Skin epidermis (tissue), 12 donors: Measurements from ENCODE around the gene DENND5A.
"Not testable (repeated sequence)": the region's sequence is repeated elsewhere in the genome, so short reads cannot be mapped to it uniquely, and the experiment has no call there.

ENCODE experiments used
- H3K27ac ChIP-seq, 21 experiments: fragments of 200-600 bp; sonication (generic) in 11 of 21; one replicate each; pipeline ENCODE4 v1.5.0; 2020; ENCODE audit warnings: mild to moderate bottlenecking in 3 of 21, inconsistent platforms in 2 of 21, moderate library complexity in 2 of 21
- H3K4me3 ChIP-seq, 7 experiments: fragments of 200-600 bp; sonication (generic) in 2 of 7; one replicate each; pipeline ENCODE4 v1.5.0; 2020; ENCODE audit warnings: inconsistent platforms in 2 of 7, mild to moderate bottlenecking in 2 of 7, moderate library complexity in 1 of 7

Gene DENND5A

DNA sequence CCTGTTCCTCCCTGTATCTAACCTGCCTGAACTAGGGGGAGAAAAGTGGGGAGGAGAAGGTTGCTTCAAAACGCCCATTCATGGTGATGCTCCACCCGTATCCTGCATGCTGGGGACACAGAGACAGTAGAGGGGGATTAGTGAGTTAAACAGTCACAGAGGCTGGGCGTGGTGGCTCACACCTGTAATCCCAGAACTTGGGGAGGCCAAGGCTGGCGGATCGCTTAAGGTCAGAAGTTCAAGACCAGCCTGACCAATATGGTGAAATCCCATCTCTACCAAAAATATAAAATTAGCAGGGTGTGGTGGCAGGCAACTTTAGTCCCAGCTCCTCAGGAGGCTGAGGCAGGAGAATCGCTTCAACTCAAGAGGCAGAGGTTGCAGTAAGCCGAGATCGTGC, 1.8 kb upstream of the DENND5A start:
- Histone ChIP-seq H3K27ac (no peak overlapping the region), H3K4me3 (no peak overlapping the region)

DNA sequence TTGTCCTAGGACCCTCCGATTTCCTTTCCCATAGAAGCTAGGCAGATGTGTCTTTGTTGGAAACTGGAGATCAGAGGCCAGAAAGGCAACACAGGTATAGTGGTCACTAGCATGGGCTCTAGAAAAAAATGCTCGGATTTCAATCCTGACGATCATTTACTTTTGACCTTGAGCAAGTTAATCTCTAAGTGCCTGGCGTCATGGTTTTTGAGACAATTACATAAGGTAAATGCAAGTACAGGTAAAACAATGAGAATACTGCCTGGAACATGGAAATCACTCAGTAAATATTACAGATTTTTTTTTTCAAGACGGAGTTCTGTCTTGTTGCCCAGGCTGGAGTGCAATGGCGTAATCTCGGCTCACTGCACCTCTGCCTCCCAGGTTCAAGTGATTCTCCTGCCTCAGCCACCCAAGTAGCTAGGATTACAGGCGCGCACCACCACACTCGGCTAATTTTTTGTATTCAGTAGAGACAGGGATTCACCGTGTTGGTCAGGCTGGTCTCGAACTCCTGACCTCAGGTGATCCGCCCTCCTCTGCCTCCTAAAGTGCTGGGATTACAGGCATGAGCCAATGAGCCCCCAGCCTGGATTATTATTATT, 1.1 kb upstream of the DENND5A start:
- peak overlapping the region in 1 of 7 experiments; percentile 91 for H3K4me3 ChIP-seq
- peak overlapping the region in 1 of 21 experiments; percentile 95 for H3K27ac ChIP-seq

DNA sequence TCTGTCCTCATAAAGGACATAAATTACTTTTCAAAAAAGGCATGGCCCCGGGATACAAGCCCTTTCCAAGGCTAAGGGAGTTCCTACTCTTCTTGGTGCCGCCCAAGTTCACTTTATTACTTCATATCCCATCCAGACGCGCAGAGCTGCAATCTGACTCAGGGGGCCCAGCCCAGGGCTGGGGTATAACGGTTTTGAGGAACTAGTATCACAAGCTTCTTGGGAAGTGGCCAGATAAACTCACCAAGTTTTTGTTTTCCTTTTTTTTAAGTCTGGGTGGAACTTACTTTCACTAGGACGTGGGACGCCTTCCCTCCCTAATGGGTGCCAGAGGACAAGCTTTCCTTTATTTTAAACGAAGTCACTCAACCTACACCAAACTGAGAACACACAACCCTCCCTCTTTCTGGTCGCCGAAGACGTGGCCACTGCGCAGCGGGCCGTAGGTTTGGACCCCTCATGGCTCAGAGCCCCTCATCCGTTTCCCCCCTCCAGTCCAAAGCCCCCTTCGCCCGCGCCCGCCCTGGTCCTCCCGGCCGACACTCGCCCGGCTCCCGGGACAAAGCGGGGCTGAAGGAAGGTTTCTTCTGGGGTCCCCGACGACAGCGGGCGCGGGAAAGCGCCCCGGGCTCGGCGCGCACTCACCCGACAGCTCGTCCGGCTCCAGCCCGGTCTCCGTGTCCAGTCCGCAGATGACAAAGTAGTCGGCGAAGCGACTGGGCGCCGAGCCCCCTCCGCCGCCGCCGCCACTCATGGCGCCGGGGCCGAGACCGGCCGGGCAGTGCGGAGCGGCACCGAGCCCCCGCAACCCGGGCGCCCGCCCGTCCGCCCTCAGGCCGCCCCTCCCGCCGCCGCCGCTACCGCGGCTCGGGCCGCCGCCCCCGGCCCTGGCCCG, 587 bp downstream of the DENND5A start:
- Histone ChIP-seq H3K27ac (peak overlapping the region; percentile 70 to 98 (median 90)), H3K4me3 (peak overlapping the region; percentile 55 to 92 (median 80))

DNA sequence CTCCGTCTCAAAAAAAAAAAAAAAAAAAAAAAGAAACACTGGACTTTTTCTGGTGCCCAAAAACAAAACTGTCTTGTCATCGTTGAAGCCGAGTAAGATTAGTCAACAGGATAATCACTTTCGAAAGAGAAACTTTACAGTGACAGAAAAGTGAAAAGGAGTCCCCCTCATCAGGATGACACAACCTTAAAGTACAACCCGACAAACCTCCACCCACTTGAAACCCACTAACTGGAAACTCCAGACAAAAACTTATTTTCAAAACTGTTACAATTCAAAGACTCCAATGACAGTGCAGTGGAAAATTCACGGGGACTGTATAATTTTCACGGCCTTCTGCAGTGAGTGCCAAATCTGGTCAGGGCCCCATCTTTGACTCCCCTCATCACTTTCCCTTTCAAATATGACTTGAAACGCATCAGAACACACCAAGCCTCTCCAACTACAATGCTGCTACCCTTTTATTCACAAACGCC, 1.3 kb downstream of the DENND5A start:
- peak overlapping the region; percentile 55 to 92 (median 80) for H3K4me3 ChIP-seq
- H3K27ac ChIP-seq: peak overlapping the region in 20 of 21 experiments; percentile 70 to 98 (median 90)

DNA sequence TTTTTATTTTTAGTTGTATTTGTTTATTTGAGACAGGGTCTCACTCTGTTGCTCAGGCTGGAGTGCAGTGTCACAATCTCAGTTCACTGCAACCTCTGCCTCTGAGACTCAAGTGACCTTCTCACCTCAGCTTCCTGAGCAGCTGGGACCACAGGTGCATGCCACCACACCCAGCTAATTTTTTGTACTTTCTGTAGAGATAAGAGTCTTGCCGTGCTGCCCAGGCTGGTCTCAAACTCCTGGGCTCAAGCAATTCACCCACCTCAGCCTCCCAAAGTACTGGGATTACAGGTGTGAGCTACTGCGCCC, 4.4 kb downstream of the DENND5A start:
- H3K4me3 ChIP-seq, H3K27ac ChIP-seq: not testable (repeated sequence)

DNA sequence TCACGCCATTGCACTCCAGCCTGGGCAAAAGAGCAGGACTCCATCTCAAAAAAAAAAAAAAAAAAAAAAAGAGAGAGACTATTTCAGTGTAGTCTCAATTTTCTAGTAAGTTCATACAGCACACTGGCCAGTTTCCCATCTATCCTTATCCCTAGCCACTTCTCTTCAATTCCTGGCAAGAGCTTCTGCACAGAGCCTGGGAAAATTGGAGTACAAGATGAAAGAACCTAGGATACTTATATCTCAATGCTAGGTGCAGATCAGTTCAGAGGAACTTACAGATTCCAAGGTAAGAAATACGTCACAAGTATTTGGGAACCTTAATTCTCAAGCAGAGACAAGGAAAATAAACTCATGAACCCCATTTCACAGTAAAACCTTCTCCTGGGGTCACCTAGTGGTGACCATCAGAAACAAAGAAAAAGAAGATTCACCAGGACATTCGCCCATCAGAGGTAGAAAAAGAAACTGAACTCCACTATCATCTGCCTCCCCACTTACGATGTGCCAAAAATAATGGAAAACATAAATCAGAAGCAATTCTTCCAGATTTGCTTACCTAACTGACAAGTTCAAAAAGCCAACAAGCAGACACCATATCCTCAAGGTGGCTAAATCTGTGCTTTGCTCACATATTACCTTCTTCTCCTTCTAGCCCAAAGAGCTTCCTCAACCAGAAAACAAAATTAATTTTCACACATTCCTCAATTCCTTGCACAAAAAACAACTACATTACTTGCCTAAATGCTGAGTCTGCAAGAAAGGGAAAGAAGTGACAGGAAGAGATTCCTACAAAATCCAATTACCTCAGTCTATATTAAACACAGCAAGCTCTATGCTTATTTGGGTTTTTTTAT, 4.9 kb downstream of the DENND5A start:
- Histone ChIP-seq H3K4me3 (no peak overlapping the region), H3K27ac (peak overlapping the region in 1 of 21 experiments; percentile 26)

DNA sequence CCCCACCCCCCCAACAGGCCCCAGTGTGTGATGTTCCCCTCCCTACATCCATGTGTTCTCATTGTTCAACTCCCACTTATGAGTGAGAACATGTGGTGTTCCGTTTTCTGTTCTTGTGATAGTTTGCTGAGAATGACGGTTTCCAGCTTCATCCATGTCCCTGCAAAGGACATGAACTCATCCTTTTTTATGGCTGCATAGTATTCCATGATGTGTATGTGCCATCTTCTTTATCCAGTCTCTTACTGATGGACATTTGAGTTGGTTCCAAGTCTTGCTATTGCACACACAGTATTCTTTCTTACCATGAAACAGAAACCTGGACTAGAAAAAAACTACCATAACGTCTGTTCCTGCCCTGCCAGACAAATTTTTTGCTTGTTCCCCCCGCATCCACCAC, 6.9 kb downstream of the DENND5A start:
- H3K4me3 ChIP-seq, H3K27ac ChIP-seq: not testable (repeated sequence)

DNA sequence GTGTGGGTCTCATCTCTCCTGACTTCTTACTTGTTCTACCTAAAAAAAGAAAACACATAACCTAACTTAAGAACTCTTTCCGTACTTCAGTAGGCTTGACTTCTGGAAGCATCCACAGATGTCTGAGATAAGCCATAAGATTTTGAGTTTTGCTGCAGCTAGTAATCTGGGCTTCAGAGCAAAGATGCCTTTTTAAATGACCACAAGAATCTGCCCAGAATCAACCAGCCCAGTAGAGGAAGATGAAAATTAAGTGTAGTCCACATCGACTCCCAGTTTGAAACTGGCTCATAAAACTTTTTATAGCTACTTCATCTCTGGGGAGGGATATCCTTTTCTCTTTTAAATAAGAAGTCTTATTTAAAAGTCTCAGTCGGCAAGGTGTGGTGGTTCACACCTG, 10.7 kb downstream of the DENND5A start:
- Histone ChIP-seq H3K27ac (no peak overlapping the region), H3K4me3 (no peak overlapping the region)

DNA sequence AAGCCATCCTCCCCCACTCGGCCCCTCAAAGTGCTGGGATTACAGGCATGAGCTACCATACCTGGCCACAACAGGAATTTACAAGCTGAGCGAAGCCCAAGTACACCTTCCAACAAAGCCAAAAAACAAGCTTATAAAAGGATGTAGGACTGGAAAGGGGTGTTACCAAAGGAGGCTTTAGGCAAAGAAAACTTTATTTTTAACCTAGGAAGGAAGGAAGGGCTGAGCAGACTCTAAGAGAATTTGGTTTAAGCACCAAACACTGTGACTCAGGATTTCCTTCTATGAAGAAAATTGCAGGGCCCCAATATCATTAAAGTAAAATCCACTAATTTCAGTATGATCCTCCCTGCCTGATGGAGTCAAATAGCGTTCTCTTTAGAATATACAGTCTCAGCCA, 12.1 kb downstream of the DENND5A start:
- Histone ChIP-seq H3K27ac (peak overlapping the region in 6 of 21 experiments; percentile 21 to 51 (median 32)), H3K4me3 (no peak overlapping the region)

DNA sequence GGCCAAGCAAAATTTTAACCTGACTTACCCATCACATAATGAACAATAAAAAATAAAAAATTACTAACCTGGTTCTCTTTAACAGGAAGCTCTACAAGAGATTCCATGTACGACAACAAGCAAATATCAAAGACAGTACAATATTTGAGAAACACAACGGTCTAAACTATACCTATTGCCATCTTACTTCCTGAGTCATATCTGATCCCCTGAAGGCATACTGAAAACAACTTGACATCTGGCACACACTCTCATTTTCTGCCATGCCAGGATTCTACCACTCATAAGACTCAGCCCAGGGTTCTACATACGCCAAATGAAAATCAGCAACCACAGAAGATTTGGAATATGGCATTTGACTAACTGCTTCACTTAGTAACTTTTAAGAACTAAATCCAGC, 13.8 kb downstream of the DENND5A start:
- no peak overlapping the region for H3K27ac ChIP-seq
- no peak overlapping the region for H3K4me3 ChIP-seq

DNA sequence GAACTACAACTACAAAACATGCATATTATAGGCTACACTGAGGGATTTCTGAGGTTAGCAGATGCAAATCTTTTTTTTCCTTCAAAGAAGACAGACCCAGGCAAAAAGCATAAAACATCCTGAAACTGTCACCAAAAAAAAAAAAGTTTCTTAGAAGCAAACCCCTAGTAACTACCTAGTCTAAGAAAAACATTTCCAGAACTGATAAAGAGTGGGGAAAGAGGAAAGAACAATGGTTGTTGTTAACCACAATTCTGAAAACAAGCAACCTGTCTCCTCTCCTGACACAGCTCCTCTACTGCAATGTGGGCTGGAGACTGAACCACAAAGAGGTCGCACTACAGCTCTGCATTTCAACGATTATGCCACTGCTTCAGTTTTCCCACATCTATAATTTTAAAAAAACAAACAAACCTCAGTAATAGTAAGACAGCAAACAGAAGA, 15.0 kb downstream of the DENND5A start:
- peak overlapping the region in 2 of 21 experiments; percentile 0 to 22 for H3K27ac ChIP-seq
- no peak overlapping the region for H3K4me3 ChIP-seq

DNA sequence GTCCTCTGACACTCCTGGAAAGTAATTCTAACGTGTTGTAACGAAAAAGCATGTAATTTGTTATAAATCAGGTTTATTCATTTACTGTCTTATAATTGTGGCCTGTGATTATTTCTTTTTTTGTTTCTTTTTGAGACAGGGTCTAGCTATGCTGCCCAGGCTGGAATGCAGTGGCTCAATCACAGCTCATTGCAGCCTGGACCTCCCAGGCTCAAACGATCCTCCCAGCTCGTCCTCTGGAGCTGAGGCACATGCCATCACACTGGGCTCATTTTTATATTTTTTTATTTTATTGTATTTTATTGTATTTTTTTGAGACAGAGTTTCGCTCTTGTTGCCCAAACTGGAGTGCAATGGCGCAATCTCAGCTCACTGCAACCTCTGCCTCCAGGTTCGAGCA, 15.9 kb downstream of the DENND5A start:
- Histone ChIP-seq H3K4me3 (no peak overlapping the region), H3K27ac (no peak overlapping the region)

DNA sequence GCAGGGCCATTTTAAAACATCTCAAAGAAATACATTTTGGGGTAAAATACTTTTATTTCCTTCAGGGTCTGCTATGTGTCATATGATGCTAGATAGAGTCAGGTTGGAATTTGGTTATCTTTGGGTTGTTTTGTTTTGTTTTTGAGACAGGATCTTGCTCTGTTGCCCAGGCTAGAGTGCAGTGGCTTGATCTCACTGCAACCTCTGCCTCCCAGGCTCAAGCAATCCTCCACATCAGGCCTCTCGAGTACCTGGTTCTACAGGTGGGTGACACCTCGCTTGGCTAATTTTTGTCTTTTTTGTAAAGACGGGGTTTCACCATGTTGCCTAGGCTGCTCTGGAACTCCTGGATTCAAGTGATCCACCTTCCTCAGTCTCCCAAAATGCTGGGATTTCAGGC, 17.3 kb downstream of the DENND5A start:
- Histone ChIP-seq H3K27ac (no peak overlapping the region), H3K4me3 (no peak overlapping the region)

DNA sequence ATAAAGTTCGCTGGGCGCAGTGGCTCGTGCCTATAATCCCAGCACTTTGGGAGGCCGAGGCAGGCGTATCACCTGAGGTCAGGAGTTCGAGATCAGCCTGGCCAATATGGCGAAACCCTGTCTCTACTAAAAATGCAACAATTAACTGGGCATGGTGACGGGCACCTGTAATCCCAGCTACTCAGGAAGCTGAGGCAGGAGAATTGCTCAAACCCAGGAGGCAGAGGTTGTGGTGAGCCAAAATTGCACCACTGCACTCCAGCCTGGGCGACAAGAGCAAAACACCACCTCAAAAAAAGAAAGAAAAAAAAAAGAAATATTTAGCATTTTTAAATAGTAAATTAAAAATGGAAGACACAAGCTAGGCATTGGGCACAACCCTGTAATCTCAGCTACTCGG, 28.9 kb downstream of the DENND5A start:
- H3K4me3 ChIP-seq, H3K27ac ChIP-seq: not testable (repeated sequence)

DNA sequence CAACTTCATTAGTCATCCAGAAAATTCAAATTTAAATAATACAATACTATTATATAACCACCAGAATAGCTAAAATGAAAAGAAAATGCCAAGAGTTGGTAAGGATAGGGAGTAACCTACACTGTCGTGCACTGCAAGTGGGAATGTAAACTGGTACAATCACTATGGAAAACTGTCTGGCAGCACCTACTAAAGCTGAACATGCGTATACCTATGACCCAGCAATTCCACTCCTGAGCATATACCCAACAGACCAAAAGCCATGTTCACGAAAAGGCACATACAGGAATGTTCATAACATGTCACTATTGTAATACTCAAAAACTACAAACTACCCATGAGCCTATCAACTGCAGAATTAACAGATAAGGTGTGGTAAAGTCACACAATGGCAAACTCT, 32.7 kb downstream of the DENND5A start:
- Histone ChIP-seq H3K4me3 (no peak overlapping the region), H3K27ac (peak overlapping the region in 4 of 21 experiments; percentile 14 to 74 (median 68))

DNA sequence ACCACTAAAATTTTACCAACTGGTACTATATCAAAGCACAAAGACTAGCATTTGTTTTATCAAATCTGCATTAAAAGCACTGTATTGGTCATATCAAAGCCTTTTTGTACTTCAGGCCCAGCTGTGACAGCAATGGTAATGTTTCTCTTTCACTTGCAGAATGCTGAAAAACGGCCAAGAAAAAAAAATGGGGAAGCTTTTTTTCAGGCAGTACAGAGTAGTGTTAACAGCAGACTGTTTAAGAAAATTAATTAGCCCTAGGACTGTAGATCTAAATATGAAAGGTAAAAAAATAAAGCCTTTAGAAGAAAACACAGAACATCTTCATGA, 33.3 kb downstream of the DENND5A start:
- H3K4me3 ChIP-seq: peak overlapping the region in 1 of 7 experiments; percentile 16
- peak overlapping the region in 12 of 21 experiments; percentile 11 to 74 (median 66) for H3K27ac ChIP-seq

DNA sequence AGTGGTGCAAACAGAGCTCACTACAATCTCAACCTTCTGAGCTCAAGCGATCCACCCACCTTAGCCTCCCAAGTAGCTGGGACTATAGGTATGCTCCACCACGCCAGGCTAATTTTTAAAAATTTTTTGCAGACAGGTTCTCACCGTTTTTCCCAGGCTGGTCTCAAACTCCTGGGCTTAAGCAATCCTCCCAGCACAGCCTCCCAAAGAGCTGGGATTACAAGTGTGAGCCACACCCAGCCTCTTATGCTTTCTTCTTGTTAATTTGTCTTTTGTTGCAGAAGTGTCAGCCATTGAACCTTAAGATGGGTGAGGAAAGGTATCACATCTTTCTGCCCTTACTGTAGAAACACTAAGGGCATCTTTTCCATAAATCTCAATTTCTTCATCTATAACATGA, 34.9 kb downstream of the DENND5A start:
- Histone ChIP-seq H3K4me3 (no peak overlapping the region), H3K27ac (peak overlapping the region in 2 of 21 experiments; percentile 67 to 74)

DNA sequence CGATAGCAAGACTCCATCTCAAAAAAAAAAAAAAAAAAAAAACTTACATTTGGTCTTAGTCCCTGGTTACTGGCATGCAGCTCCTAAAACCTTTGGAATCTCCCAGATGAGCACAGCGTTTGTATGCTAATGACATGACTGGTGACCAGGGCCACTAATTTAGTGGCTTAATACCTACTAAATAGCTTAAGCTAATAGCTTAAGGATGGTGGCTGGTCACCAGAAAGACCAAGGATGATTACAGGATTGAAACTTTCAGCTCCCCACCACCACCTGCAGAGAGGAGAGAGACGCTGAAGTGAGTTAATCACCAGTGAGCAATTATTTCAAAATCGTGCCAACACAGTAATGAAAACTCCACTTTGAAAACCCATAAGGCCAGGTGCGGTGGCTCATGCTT, 37.1 kb downstream of the DENND5A start:
- no peak overlapping the region for H3K4me3 ChIP-seq
- no peak overlapping the region for H3K27ac ChIP-seq

DNA sequence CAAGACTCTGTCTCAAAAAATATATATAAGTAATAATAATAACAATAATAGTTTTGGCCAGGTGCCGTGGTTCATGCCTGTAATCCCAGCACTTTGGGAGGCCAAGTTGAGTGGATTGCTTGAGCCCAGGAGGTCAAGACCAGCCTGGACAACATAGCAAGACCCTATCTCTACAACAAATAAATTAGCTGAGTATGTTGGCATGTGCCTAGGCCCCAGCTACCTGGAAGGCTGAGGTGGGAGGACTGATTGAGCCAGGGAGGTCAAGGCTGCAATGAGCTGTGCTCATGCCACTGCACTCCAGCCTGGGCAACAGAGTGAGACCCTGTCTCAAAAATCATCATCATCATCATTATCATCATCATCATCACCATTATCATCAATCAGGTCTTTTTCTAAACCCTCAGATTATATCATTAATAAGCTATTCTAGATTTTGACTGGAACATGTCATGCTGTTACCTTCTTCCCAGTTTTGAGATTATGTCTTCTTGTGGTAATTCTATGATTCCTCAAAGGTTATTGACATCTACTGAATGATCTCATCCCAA, 39.3 kb downstream of the DENND5A start:
- H3K27ac ChIP-seq: no peak overlapping the region
- no peak overlapping the region for H3K4me3 ChIP-seq

DNA sequence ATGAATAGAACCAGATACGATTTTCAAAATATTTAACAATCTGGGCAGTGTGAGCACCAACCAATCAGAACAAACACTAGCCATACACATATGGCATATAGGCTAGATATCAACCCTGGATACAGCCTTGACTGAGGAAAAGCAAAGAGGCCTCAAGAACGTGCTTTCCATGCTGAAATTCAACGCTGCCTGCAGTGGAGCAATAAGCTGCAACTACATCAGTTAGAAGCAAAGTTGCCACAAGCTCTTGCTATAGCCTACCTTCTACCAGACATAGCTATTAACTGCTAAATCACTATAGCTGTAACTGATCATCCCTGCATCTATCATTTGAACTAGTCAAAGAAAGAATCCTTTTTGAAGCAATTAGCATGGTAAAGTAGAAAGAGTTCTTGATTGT, 42.5 kb downstream of the DENND5A start:
- Histone ChIP-seq H3K4me3 (no peak overlapping the region), H3K27ac (no peak overlapping the region)
